ENCODE data around the gene KLHL4.
"Not testable (repeated sequence)": the region's sequence is repeated elsewhere in the genome, so short reads cannot be mapped to it uniquely, and the experiment has no call there.

Gene KLHL4

GRCh38 chrX:87517571-87518141 is at the start of gene KLHL4:
Gene KLHL4, plus strand, starts transcription at chrX:87517802. Its CDS starts 92 bp downstream, at chrX:87517894.
- no peak for DNase-seq

DNA sequence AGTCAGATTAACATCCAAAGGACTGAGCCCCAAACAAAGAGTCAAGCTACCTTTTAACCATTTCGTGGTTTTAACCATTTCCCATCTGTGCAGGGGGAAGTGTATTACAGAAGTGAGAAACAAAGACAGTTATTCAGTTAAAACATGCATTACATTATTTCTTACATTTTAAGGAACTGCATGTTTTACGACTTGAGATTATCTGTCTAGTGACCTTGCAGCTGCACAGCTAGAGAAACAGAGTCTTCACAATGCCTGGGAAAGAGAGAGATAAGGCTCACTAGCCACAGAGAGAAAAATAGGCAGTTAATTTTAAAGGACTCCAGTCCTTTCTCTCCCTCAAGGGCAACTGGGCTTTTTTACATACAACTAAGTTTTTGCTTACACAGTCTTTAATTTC is 48.7 kb upstream of the KLHL4 start:
- DNase-seq = no peak

DNA sequence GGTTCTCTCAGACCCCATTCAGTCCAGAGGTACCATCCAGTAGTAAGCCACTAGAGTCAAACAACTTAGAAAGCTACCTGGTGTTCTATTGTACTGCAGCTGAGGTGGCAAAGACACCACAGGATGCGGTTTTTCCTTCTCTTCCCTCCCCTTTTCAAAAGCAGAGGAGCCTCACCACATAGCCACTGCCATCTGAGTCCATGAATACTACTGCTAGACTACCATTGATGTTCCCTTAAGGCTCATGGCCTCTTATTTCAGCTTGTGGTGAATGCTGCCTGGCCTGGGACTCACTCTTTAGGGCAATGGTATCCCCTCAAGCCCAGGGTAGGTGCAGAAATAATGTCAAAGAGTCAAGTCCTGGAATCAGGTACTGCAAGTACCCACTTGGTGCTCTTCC is 41.8 kb upstream of the KLHL4 start:
- no peak for DNase-seq

- DNase-seq = not testable (repeated sequence)
Observed at GRCh38 chrX:87478703-87479102, 38.9 kb upstream of the KLHL4 start.

- DNase-seq = no peak
Observed at GRCh38 chrX:87489071-87489470, 28.5 kb upstream of the KLHL4 start.

DNA sequence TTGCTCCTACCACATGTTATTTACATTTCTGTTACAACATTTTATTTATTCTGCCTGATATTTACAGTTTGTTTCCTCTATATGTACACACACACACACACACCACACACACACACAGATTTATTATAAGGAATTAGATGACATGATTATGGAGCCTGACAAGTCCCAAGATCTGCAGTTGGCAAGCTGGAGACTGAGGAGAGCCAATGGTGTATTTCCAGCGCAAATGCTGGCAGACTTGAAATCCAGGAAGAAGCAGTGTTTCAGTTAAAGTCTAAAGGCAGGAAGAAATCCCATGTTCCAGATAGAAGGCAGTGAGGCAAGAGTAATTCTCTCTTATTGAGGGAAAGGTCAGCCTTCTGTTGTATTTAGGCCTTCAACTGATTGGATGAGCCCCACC is 1.8 kb upstream of the KLHL4 start:
- no peak for DNase-seq

DNA sequence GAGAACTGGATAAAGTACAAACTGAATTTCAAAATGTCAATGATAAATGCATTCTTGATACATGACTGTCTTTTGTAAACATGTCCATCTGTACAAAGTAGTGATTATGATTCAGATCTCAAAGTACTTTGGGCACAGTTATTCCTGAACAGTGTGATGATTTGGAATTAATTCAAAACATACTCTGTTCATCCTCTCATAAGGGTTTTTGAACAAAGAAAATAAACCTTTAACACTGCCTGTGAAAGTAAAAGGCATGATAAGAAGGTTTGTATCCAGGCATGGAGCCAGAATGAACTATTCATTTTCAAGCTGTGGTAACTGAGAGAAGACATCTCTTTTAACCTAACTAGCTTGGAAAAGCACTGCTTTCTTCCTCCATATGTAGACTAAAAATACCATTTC is 883 bp upstream of the KLHL4 start:
- DNase-seq = no peak

DNA sequence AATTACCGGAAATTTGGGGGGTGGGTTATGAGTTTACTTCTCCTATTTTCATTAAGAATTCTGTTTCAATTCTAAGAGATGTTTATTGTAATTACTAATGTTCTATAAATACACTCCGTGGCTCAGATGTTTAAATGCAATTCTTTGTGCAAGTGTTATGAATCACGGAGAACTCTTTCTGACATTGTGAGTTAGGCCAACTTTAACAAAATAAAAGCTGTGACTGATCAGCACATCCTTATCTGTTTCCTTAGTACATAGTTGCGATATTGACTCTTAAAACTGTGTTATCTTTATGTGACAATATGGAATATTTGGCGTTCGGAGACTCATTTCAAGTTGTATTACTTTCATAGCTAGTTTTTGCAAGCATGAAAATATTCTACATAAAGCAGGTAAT is 902 bp downstream of the KLHL4 start:
- DNase-seq = no peak

DNA sequence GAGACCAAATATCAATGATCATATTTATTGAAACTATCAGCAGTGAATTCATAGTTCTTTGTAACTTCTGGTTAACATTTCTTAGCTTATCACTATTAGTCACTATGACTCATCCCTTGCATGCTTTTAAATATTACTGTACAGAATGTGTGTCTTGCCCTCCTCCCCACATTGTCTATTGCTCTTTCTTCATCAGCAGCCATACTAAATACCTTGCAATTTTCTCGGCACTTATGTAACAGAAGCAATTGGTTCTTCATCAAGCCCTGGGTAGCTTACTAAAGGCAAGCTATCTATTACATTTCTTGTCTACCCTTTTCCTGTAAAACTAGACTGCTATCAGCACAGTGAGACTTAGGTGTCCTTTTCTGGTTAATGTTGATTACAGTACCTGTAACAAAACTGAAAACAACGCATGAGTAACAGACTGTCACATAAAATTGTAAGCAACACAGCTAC is 8.2 kb downstream of the KLHL4 start:
- no peak for DNase-seq

DNA sequence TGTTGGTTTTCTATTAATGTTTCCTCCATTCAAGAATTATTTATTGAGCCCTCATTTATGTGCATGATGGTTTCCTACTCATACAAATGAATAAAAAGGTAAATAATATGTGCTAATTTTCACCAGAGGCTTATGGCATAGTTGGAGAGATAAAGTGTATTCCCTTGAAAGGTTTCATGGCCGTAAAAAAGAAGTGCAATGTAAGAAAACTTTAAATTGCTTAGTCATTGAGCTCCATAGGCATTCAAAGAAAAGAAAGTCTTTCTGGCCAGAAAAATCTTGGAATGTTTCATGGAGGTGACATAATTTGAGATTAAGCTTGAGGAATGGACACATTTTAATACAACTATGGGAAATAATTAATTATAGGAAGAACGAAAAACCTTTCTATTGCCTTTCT is 8.7 kb downstream of the KLHL4 start:
- DNase-seq = no peak

DNA sequence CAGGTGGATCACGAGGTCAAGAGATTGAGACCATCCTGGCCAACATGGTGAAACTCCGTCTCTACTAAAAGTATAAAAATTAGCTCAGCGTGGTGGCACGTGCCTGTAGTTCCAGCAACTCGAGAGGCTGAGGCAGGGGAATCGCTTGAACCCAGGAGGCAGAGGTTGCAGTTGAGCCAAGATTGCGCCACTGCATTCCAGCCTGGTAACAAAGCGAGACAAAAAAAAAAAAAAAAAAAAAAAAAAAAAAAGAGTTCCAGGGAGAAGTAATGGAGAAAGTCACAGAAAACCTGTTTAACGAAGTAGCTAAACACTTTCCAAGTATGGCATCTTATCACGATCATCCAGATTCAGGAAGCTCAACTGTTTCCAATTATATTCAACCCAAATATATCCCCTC is 10.9 kb downstream of the KLHL4 start:
- no peak for DNase-seq

- DNase-seq = no peak
Observed at GRCh38 chrX:87571964-87572363, 54.4 kb downstream of the KLHL4 start.

DNA sequence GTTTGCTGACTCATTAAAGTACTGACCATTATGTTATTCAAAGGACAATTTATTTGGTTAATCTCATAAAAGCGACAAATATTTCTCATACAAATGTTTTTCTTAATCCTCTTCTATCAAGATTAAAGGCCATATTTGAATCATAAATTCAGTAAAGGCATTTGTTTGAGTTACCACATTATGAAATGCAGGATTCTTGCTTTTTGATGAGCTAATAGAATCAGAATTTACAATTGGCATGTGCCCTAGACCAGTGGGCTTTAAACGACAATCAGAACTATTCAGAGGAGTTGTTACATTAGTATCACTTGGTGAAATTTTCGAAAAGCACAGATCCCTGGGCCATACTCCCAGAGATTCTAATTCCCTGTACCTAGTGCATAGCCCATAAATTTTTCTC is 55.3 kb downstream of the KLHL4 start:
- no peak for DNase-seq

- no peak for DNase-seq
Observed at GRCh38 chrX:87578978-87579377, 61.4 kb downstream of the KLHL4 start.

GRCh38 chrX:87580862-87581261 is 63.3 kb downstream of the KLHL4 start:
- DNase-seq = no peak

- DNase-seq = no peak
Observed at GRCh38 chrX:87582453-87582852, 64.9 kb downstream of the KLHL4 start.

DNA sequence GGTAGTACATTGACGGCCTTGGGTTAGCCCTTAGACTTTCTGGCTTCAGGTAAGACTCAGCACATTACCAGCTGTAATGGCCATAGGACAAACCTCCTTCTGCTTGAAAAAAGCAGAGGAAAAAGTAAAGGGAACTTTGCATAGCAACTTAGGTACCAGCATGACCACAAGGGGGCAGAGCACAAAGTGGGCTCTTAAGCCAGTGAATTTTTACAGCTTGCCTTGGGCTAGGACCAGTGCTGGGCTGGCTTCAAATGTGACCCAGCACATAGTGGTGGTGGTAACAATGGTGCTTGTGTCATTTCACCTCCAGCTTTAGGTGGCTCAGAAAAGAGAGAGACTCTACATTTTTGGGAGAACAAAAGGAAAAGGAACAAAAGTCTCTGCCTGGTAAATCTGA is 66.1 kb downstream of the KLHL4 start:
- DNase-seq = no peak

DNA sequence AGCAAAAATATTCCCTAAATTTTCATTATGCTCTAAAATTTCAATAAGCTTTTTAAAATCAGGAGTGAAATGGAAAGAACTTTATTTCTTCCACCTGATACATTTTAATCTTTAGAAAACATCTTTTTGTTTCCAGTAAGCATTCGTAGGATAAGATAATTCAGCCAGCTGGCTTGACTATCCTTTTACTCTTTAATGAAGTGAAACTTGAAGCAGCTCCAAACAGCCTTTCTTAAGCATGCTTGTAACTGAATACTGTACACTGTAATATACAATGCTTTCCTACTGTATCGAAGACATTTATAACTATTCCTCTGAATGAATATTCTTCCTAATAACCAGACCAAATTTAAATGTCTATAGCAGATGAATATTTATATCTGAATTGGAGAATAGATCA is 98.8 kb downstream of the KLHL4 start:
- no peak for DNase-seq

GRCh38 chrX:87621697-87622096 is 104.1 kb downstream of the KLHL4 start:
- DNase-seq = no peak

DNA sequence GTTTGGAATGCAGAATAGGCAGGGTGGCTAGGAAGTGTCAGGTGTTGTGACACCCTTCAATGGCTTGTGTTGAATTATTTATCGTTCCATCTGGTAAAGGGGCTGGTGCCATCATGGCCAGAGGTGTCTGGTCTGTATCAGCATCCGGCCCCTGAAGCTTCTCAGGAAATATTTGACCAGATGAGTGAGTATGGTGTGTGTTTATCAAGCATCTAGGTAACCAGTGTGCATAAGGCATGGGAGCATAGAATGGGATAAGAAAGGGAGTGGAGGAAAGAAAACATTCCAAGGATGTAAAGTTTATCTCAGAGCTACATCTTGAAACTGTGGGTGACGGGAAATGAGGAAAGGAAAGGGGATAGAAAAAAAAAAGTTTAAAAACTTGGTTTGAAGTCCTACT is 109.4 kb downstream of the KLHL4 start:
- DNase-seq = no peak

- no peak for DNase-seq
Observed at GRCh38 chrX:87634361-87634760, 116.8 kb downstream of the KLHL4 start.

GRCh38 chrX:87636533-87636932 is 118.9 kb downstream of the KLHL4 start:
- DNase-seq = no peak

DNA sequence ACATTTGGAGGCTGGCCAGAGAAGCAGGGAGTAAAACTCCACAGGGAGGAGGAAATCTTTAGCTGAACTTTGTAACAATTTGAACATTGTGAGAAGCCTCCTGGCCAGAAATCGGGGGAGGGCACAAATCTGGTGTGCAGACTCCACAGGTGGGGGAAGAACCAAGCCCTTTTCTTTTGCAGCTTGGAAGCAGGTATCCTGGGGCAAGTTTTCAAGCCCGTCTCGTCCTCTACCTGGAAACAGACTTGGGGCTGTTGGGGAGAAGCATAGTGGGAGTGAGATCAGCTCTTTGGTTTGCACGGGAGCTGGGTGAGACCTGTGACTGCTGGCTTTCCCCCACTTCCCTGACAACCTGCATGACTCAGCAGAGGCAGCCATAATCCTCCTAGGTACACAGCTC is 123.8 kb downstream of the KLHL4 start:
- DNase-seq = not testable (repeated sequence)

- no peak for DNase-seq
Observed at GRCh38 chrX:87661761-87662160, 144.2 kb downstream of the KLHL4 start.

GRCh38 chrX:87663421-87663820 is 145.8 kb downstream of the KLHL4 start:
- DNase-seq = no peak

DNA sequence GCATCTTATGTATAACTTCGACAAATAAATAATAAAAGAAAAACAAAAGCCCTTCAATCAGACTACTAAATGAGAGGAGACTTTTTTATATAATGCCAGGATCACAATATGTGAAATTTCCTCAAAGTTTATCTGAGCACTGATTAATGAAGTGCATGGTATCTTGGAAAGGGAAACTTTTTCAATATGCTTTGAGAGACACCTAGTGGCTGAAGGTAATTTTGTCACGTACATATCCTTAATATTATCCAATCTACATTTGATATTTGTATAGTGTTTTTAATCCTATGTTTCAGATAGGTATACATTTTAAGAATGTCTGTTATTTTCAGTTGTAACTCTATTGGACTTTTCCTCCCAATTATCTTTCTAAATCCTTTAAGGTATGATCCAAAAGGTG is 146.8 kb downstream of the KLHL4 start:
- no peak for DNase-seq

All from activated gamma-delta T cell treated with Interleukin-2 at 50 U/mL for 16 hours (primary cell).